Measurements from ENCODE around the gene LMBR1.

Gene LMBR1

GRCh38 chr7:156693627-156694026 lies 199.4 kb downstream of the LMBR1 start:
- DNase-seq (ENCODE audit: low read depth), result no peak
- TF ChIP-seq, protein P1, sequence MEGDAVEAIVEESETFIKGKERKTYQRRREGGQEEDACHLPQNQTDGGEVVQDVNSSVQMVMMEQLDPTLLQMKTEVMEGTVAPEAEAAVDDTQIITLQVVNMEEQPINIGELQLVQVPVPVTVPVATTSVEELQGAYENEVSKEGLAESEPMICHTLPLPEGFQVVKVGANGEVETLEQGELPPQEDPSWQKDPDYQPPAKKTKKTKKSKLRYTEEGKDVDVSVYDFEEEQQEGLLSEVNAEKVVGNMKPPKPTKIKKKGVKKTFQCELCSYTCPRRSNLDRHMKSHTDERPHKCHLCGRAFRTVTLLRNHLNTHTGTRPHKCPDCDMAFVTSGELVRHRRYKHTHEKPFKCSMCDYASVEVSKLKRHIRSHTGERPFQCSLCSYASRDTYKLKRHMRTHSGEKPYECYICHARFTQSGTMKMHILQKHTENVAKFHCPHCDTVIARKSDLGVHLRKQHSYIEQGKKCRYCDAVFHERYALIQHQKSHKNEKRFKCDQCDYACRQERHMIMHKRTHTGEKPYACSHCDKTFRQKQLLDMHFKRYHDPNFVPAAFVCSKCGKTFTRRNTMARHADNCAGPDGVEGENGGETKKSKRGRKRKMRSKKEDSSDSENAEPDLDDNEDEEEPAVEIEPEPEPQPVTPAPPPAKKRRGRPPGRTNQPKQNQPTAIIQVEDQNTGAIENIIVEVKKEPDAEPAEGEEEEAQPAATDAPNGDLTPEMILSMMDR (IDR thresholded peaks at IDR 0.05; ENCODE audit: insufficient read depth, low read depth, low read length, missing control alignments), result no peak
- H3K4me3 ChIP-seq (ENCODE audit: low read length), result no peak overlapping the region

- H3K4me3 ChIP-seq (ENCODE audit: low read length), result no peak overlapping the region
- DNase-seq (ENCODE audit: low read depth), result no peak
- TF ChIP-seq, protein P1 (IDR thresholded peaks at IDR 0.05; ENCODE audit: insufficient read depth, low read depth, low read length, missing control alignments), result no peak
These were observed 200.1 kb downstream of the LMBR1 start for GRCh38 chr7:156692849-156693248.

- TF ChIP-seq, protein P1 (IDR thresholded peaks at IDR 0.05; ENCODE audit: insufficient read depth, low read depth, low read length, missing control alignments), result no peak
- no peak overlapping the region for H3K4me3 ChIP-seq (ENCODE audit: low read length)
- no peak for DNase-seq (ENCODE audit: low read depth)
These were observed 201.2 kb downstream of the LMBR1 start for GRCh38 chr7:156691764-156692163.

DNA sequence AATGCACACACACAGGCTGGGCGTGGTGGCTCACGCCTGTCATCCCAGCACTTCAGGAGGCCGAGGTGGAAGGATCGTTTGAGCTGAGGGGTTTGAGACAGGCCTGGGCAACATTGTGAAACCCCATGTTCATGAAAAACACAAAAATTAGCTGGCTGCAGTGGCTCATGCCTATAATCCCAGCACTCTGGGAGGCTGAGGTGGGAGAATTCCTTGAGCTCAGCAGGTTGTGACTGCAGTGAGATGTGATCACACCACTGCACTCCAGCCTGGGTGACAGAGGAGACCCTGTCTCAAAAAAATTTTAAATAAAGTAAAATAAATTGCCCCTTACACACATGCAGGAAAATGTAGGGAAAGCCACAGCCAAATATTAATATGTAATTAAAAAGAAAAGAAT lies 208.3 kb downstream of the LMBR1 start:
- no peak for DNase-seq (ENCODE audit: low read depth)
- H3K4me3 ChIP-seq (ENCODE audit: low read length), result no peak overlapping the region
- TF ChIP-seq, protein P1 (IDR thresholded peaks at IDR 0.05; ENCODE audit: insufficient read depth, low read depth, low read length, missing control alignments), result no peak

GRCh38 chr7:156684251-156684650 lies 208.7 kb downstream of the LMBR1 start:
- TF ChIP-seq, protein P1 (IDR thresholded peaks at IDR 0.05; ENCODE audit: insufficient read depth, low read depth, low read length, missing control alignments), result no peak
- DNase-seq (ENCODE audit: low read depth), result no peak

DNA sequence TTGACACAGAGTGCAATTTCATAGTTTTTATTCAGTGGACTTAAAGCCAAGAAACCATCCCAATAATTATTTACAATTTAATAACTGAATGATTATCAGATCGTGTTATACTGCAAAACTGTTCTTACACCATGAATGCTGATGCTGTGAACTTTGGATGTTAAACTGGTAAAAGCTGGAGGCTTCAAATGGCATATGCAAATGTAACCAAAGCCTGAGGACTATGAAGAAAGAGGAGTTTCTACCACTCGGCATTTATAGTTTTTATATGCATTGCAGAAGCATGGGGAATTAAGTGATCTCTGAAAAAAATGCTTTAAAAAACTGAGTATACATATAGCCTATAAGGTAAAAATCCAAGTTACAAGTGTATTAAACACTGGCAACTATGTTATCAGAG lies 210.1 kb downstream of the LMBR1 start:
- no peak overlapping the region for H3K4me3 ChIP-seq (ENCODE audit: low read length)
- DNase-seq (ENCODE audit: low read depth), result no peak
- TF ChIP-seq, protein P1 (IDR thresholded peaks at IDR 0.05; ENCODE audit: insufficient read depth, low read depth, low read length, missing control alignments), result no peak

More at GRCh38 chr7:156684251-156684650, 208.7 kb downstream of the LMBR1 start:
- H3K4me3 ChIP-seq (ENCODE audit: low read length), result no peak overlapping the region

DNA sequence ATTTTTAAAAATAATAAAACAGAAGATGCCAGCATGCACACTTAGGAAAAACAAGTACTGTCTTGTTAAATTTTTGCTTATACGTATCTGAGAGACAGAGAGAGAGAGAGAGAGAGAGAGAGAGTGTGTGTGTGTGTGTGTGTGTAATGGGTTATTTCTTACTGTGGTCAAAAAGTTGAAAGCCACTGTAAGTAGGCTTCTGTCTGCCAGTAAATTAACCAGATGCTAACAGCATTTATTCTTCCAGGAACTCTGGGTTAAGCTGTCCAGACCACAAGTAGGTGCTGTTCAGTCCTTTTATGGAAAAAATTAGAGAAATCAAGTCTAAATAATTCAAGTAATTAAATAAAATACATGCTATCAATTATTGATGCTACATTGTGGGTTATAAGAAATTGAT lies 212.7 kb downstream of the LMBR1 start:
- DNase-seq (ENCODE audit: low read depth), result no peak
- TF ChIP-seq, protein P1 (IDR thresholded peaks at IDR 0.05; ENCODE audit: insufficient read depth, low read depth, low read length, missing control alignments), result no peak
- H3K4me3 ChIP-seq (ENCODE audit: low read length), result no peak overlapping the region
